WTC11 (cell line): ENCODE results near the gene ACTA1.

Source experiments
- ETV6 ChIP-seq: sonication (generic); formaldehyde crosslinking; IDR thresholded peaks from 2 replicates; pipeline ENCODE4 v1.8.1; 2022; ENCODE audit warnings: mild to moderate bottlenecking, missing genetic modification reagents
- JUN ChIP-seq: sonication (generic); formaldehyde crosslinking; IDR thresholded peaks from 2 replicates; pipeline ENCODE4 v1.8.0; 2023; ENCODE audit warnings: mild to moderate bottlenecking, missing genetic modification reagents
- MXD4 ChIP-seq: fragments of 250-450 bp; sonication (Bioruptor Pico); IDR thresholded peaks from 2 replicates; pipeline ENCODE4 v1.8.0; 2021; ENCODE audit warnings: mild to moderate bottlenecking, moderate library complexity, borderline replicate concordance
- RELA ChIP-seq: sonication (generic); formaldehyde crosslinking; IDR thresholded peaks from 2 replicates; pipeline ENCODE4 v1.8.1; 2022; ENCODE audit warnings: missing genetic modification reagents, mild to moderate bottlenecking, borderline replicate concordance
- SMAD3 ChIP-seq: sonication (generic); formaldehyde crosslinking; IDR thresholded peaks from 2 replicates; pipeline ENCODE4 v1.8.0; 2022; ENCODE audit warnings: missing genetic modification reagents, mild to moderate bottlenecking, borderline replicate concordance
- TF ChIP-seq, protein P1 (sequence below): fragments of 200-600 bp; IDR thresholded peaks from 2 replicates; pipeline ENCODE4 v1.8.0; 2022; ENCODE audit warnings: antibody characterized with exemption
- TF ChIP-seq, protein P2 (sequence below): sonication (generic); formaldehyde crosslinking; IDR thresholded peaks from 2 replicates; pipeline ENCODE4 v1.8.0; 2022; ENCODE audit warnings: mild to moderate bottlenecking, missing genetic modification reagents
- TF ChIP-seq, protein P3 (sequence below): sonication (generic); formaldehyde crosslinking; conservative IDR thresholded peaks from 2 replicates; pipeline ENCODE4 v1.8.1; 2023; ENCODE audit warnings: mild to moderate bottlenecking, low read depth, missing genetic modification reagents, moderate library complexity
- TF ChIP-seq, protein P4 (sequence below): sonication (generic); formaldehyde crosslinking; conservative IDR thresholded peaks from 2 replicates; pipeline ENCODE4 v1.8.1; 2022; ENCODE audit warnings: mild to moderate bottlenecking, missing genetic modification reagents

DNA sequence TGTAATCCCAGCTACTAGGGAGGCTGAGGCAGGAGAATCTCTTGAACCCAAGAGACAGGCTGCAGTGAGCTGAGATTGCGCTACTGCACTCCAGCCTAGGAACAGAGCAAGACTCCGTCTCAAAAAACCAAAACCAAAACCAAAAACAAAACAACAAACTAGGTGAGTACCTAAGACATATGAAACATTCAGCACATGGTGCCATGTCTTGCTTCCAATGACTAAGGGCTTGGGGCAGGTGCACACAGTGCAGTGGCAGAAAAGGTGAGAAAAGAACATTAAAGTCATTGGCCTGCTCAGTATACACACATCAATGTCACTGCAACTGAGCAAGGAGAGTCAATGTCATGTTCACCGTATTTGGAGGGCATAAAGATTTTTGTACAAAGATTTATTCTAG lies 4.1 kb upstream of the ACTA1 start:
- TF ChIP-seq JUN (CRISPR knock-in tag), result no peak
- TF ChIP-seq, protein P1, sequence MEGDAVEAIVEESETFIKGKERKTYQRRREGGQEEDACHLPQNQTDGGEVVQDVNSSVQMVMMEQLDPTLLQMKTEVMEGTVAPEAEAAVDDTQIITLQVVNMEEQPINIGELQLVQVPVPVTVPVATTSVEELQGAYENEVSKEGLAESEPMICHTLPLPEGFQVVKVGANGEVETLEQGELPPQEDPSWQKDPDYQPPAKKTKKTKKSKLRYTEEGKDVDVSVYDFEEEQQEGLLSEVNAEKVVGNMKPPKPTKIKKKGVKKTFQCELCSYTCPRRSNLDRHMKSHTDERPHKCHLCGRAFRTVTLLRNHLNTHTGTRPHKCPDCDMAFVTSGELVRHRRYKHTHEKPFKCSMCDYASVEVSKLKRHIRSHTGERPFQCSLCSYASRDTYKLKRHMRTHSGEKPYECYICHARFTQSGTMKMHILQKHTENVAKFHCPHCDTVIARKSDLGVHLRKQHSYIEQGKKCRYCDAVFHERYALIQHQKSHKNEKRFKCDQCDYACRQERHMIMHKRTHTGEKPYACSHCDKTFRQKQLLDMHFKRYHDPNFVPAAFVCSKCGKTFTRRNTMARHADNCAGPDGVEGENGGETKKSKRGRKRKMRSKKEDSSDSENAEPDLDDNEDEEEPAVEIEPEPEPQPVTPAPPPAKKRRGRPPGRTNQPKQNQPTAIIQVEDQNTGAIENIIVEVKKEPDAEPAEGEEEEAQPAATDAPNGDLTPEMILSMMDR, result no peak
- TF ChIP-seq RELA (CRISPR knock-in tag), result no peak
- TF ChIP-seq, protein P2, sequence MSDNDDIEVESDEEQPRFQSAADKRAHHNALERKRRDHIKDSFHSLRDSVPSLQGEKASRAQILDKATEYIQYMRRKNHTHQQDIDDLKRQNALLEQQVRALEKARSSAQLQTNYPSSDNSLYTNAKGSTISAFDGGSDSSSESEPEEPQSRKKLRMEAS, result no peak
- TF ChIP-seq, protein P3, sequence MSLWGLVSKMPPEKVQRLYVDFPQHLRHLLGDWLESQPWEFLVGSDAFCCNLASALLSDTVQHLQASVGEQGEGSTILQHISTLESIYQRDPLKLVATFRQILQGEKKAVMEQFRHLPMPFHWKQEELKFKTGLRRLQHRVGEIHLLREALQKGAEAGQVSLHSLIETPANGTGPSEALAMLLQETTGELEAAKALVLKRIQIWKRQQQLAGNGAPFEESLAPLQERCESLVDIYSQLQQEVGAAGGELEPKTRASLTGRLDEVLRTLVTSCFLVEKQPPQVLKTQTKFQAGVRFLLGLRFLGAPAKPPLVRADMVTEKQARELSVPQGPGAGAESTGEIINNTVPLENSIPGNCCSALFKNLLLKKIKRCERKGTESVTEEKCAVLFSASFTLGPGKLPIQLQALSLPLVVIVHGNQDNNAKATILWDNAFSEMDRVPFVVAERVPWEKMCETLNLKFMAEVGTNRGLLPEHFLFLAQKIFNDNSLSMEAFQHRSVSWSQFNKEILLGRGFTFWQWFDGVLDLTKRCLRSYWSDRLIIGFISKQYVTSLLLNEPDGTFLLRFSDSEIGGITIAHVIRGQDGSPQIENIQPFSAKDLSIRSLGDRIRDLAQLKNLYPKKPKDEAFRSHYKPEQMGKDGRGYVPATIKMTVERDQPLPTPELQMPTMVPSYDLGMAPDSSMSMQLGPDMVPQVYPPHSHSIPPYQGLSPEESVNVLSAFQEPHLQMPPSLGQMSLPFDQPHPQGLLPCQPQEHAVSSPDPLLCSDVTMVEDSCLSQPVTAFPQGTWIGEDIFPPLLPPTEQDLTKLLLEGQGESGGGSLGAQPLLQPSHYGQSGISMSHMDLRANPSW (CRISPR knock-in tag), result no peak
- TF ChIP-seq, protein P4, sequence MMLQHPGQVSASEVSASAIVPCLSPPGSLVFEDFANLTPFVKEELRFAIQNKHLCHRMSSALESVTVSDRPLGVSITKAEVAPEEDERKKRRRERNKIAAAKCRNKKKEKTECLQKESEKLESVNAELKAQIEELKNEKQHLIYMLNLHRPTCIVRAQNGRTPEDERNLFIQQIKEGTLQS, result no peak
- TF ChIP-seq MXD4 (CRISPR knock-in tag), result no peak
- no peak for TF ChIP-seq ETV6 (CRISPR knock-in tag)
- TF ChIP-seq SMAD3 (CRISPR knock-in tag), result no peak
